Neuron (in vitro differentiated cells): ENCODE data around the gene SLC26A9.
"Not testable (repeated sequence)": the region's sequence is repeated elsewhere in the genome, so short reads cannot be mapped to it uniquely, and the experiment has no call there.

ENCODE experiments used
- H2AFZ ChIP-seq: one replicate; pipeline ENCODE4 v1.6.1; 2013; ENCODE audit warnings: low read depth, mild to moderate bottlenecking, inconsistent platforms, low read length, moderate library complexity
- H3K27me3 ChIP-seq: one replicate; pipeline ENCODE4 v1.6.1; 2013; ENCODE audit warnings: low read length; ENCODE audit not compliant: insufficient read depth
- H3K36me3 ChIP-seq: one replicate; pipeline ENCODE4 v1.6.1; 2013; ENCODE audit warnings: low read length; ENCODE audit not compliant: insufficient read depth
- H3K4me1 ChIP-seq: one replicate; pipeline ENCODE4 v1.6.1; 2013; ENCODE audit warnings: low read length; ENCODE audit not compliant: insufficient read depth
- H3K4me3 ChIP-seq: 2 replicates; pipeline ENCODE4 v1.5.1; 2013; ENCODE audit warnings: mild to moderate bottlenecking, low read length, moderate library complexity
- H3K9me3 ChIP-seq: one replicate; pipeline ENCODE4 v1.6.1; 2013; ENCODE audit warnings: low read length

The SLC26A9 gene

GRCh38 chr1:205879974-205880373 is 63.3 kb downstream of the SLC26A9 start:
- Histone ChIP-seq H3K36me3 (no peaks in the 10 kb centered on the region), H3K27me3 (no peaks in the 10 kb centered on the region), H3K4me1 (peaks cover 4% of the 10 kb centered on the region), H3K9me3 (peaks cover 4% of the 10 kb centered on the region), H3K4me3 (no peak overlapping the region), H2AFZ (no peak overlapping the region)

DNA sequence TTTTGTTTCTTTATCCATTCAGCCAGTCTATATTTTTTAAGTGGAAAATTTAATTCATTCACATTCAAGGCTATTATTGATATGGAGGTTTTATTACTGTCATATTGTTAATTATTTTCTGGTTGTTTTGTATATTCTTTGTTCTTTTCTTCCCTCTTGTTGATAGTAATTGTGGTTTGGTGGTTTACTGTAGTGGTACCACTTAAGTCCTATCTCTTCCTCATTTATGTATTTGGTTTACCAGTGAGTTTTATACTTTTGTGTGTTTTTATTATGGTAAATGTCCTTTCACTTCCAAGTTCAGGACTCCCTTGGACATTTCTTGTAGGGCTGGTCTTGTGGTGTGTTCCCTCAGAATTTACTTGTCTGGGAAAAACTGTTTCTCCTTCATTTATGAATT is 65.2 kb downstream of the SLC26A9 start:
- Histone ChIP-seq H3K4me1 (peaks cover 4% of the 10 kb centered on the region), H3K9me3 (peaks cover 4% of the 10 kb centered on the region), H3K27me3 (no peaks in the 10 kb centered on the region), H2AFZ (no peak overlapping the region), H3K36me3 (no peaks in the 10 kb centered on the region), H3K4me3 (no peak overlapping the region)

DNA sequence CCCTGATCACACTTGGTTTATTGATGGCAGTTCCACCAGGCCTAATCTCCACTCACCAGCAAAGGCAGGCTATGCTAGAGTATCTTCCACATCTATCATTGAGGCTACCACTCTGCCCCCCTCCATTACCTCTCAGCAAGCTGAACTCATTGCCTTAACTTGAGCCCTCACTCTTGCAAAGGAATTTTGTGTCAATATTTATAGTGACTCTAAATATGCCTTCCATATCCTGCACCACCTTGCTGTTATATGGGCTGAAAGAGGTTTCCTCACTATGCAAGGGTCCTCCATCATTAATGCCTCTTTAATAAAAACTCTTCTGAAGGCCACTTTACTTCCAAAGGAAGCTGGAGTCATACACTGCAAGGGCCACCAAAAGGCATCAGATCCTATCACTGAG is 70.1 kb downstream of the SLC26A9 start:
- not testable (repeated sequence) for H2AFZ ChIP-seq, H3K4me1 ChIP-seq, H3K9me3 ChIP-seq, H3K27me3 ChIP-seq, H3K36me3 ChIP-seq, H3K4me3 ChIP-seq

GRCh38 chr1:205870236-205870635 is 73.0 kb downstream of the SLC26A9 start:
- Histone ChIP-seq H3K4me3 (no peak overlapping the region), H3K4me1 (no peaks in the 10 kb centered on the region), H3K36me3 (no peaks in the 10 kb centered on the region)

More at GRCh38 chr1:205870236-205870635, 73.0 kb downstream of the SLC26A9 start:
- no peak overlapping the region for H2AFZ ChIP-seq
- H3K27me3 ChIP-seq: no peaks in the 10 kb centered on the region
- peaks cover 1% of the 10 kb centered on the region for H3K9me3 ChIP-seq
